Measurements from ENCODE around the gene CENPT.
A peak's percentile ranks its signal among the peaks of the same experiment; 100 is the strongest.
"Not testable (repeated sequence)": the region's sequence is repeated elsewhere in the genome, so short reads cannot be mapped to it uniquely, and the experiment has no call there.

The CENPT gene

DNA sequence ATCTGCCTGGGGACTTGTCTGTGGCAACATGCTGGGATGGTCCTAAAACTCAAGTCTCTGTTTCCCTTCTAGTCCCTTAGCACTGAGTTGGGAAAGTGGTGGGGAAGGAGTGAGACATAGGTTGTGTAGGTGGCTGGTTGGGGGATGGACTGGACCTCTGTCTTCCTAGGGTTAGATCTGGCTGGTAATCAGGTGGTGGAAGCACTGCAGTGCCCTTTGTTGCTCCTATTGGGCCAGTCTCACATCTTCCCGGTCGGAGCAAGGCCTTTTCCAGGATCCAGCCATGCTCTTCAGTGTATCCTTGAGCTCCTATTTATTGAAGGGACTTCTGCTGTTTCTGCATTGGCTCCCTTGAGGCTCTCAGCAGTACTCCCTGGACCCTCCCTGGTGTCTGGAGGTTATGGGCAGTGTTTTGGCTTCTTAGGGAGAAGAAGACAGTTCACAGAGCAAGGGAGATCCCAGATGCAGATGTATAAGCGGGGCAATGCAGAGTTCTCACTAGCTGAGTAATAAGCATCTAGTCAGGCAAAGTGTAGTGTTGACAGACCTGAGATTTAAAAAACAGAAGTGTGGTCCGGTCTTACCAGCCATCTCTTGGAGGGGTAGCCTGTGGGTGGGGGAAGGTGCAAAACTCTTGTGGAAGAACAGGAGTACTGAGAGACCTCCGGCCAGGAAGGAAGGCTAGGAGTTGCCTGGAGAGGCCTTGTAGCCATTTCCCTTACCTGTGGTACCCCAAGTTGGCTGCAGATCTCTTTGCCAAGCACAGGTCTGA, 2.0 kb downstream of the CENPT start:
- FAIRE-seq = no peak

DNA sequence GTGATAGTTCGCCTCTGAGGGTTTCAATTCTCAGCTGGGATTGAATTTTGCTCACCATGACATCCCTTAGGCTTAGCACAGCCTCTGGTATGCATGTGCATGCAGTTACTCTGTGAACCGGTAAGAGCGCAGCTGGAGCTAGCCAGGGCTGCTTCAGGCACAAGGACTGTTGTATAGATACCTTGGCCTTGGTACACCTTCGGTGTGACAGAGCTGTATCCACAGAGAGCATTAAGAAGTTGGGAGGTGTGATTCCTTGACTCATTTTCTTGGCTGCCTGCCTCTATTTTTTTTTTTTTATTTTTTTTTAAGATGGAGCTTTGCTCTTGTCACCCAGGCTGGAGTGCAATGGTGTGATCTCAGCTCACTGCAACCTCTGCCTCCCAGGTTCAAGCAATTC, 3.0 kb downstream of the CENPT start:
- FAIRE-seq = no peak

DNA sequence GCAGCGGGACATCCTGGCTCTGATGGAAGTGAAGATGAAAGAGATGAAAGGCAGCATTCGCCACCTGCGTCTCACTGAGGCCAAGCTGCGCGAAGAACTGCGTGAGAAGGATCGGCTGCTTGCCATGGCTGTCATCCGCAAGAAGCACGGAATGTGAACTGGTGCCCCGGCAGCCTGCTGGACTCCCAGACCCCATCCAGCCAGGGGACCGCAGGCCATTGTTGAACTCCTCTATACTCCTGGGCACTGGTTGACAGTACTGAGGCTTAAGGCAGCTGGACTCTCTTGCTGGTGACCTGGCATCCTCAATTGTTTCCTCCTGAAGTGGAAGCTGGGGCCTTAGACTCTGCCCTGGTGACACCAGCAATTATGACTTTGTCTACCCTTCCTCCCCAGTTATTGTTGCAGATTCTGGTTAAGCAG, 4.1 kb downstream of the CENPT start:
- FAIRE-seq = no peak

DNA sequence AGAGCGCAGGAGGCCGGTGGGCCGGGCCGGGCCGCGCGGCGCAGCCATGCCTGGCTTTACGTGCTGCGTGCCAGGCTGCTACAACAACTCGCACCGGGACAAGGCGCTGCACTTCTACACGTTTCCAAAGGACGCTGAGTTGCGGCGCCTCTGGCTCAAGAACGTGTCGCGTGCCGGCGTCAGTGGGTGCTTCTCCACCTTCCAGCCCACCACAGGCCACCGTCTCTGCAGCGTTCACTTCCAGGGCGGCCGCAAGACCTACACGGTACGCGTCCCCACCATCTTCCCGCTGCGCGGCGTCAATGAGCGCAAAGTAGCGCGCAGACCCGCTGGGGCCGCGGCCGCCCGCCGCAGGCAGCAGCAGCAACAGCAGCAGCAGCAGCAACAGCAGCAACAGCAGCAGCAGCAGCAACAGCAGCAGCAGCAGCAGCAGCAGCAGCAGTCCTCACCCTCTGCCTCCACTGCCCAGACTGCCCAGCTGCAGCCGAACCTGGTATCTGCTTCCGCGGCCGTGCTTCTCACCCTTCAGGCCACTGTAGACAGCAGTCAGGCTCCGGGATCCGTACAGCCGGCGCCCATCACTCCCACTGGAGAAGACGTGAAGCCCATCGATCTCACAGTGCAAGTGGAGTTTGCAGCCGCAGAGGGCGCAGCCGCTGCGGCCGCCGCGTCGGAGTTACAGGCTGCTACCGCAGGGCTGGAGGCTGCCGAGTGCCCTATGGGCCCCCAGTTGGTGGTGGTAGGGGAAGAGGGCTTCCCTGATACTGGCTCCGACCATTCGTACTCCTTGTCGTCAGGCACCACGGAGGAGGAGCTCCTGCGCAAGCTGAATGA, 4.8 kb downstream of the CENPT start:
- FAIRE-seq = no peak

DNA sequence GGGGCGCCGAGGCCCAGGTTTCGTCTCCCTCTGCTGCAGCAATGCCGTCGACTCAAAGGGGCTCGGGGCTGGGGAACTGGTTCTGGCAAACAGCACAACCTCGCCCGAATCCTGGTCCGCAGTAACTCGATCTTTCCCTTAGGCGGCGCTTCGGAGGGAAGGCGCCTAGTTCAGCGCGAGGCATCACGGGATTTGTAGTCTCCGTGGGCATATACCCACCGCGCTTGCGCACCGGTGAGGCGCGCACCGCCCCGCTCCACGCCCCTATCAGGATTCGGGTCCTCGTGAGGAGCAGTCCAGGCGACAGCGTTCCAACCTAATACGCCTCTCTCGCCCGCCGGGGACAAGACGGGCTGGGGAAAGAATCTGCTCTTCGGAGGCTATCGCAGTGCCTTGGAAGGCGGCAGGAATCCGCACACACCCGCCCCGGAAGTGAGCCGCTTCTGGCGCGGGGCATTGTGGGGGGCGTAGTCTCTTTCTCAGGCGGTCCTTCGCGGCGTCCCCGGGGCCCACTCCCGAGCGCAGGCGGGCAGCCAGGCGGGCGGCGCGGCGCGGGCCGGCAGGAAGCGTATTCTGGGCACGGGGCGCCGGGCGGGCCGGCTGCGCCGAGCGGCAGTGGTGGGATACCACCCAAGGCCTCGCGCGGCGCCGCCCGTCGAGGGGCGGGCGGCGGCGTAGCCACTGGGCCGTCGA, 5.5 kb downstream of the CENPT start, which contains the start of gene THAP11:
TSS of gene THAP11 (plus strand) at position 505 of the 693 bp plus-strand sequence. CDS start 235 bp downstream, outside the sequence.
- no peak for FAIRE-seq

DNA sequence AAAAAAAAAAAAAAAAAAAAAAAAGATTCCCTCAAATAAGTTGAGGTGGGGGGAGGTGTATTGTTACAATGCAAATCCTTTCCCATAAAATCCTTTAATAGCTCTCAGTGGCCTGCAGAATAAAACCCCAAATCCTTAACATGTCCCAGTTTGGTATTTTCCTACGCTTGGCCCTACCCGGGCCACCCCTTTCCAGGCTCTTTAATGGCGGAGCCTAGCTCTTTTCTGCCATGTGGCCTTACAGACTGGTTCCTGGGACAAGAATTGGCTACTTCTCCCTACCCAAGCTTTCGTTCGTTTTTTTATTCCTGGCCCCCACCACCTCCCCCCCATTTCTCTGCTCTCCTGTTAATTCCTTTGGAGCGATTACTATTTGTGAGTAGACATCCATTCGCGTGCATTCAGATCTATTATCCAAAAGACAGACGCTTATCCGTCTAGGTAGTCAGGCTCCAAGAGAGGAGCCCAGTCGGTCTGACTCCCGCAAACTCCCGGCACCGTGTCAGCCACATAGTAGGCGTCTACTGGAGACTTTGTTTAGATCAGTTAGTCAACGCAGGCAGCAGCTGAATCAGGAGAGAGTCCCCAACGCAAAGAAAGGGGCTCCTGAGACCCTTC, 6.2 kb downstream of the CENPT start:
- FAIRE-seq = no peak

DNA sequence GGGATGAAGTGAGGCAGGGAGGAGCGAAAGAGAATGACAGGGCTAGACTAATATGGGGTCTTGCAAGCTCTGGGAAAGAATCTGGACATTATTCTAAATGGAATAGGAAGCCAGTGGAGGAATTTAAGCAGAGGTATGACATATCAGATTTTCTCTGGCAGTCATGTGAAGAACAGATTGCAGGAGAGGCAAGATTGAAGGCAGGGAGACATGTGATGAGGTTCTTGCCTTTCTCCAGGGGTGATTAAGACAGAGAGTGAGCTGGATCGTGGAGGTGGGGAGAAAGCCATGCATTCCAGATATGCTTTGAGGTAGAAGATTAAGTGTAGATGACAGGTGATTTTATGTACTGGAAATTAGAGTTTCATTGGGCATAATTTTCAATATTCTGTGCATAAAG, 9.7 kb downstream of the CENPT start:
- FAIRE-seq = no peak

DNA sequence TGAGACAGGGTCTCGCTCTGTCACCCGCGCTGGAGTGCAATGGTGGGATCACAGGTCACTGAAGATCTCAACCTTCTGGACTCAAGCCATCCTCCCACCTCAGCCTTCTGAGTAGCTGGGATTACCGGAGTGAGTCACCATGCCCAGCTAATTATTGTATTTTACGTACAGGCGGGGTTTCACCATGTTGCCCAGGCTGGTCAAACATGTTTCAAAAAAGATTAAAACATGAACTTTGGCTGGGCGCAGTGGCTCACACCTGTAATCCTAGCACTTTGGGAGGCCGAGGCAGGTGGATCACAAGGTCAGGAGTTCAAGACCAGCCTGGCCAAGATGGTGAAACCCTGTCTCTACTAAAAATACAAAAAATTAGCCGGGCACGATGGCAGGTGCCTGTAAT, 10.3 kb downstream of the CENPT start:
- FAIRE-seq = not testable (repeated sequence)

DNA sequence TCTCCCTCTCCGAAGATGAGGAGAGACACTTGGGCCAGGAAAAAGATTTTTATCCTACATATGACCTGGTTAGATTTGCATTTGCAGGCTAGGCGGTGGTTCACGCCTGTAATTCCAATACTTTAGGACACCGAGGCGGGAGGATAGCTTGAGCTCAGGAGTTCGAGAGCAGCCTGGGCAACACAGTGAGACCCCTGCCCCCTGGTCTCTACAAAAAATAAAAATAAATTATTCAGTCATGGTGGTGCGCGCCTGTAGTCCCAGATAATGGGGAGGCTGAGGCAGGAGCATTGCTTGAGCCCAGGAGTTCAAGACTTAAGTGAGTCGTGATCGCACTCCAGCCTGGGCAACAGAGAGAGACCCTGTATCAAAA, 13.3 kb downstream of the CENPT start:
- FAIRE-seq = no peak

DNA sequence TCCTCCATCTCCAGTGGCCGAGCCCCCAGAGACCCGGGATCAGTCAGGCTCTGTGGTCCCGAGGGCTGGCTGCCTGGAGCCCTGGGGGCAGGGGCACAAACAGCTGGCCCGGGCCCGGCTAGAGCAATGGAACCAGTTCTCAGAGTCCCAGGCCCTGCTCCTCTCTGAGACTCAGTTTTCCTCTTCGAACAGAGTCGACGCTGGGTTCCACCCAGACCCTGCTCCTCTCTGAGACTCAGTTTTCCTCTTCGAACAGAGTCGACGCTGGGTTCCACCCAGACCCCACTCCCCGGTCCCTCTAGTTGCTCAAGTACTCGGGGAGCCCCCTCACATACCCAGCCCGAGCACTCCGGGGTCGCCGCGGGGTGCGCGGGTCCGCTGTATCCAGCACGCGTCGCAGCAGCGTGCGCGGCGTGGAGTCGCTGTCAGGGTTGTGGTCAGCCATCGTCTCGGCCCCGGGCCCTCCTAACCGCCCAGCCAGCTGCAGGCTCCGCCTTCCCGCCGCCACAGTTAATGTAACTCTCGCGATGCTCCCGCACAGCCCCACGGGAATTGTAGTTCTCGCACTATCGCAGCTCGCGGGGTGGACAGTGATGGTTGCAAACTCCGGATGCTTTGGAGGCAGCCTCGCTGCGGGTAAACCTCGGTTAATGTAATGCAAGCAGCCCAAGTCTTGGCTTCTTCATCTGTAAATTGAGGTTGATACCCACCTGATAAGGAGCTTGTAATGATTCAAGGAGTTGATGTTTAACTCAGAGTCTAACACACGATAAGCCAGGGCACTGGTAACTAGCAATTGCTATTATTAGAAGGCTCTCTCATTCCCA, 13.9 kb downstream of the CENPT start:
- no peak for FAIRE-seq

DNA sequence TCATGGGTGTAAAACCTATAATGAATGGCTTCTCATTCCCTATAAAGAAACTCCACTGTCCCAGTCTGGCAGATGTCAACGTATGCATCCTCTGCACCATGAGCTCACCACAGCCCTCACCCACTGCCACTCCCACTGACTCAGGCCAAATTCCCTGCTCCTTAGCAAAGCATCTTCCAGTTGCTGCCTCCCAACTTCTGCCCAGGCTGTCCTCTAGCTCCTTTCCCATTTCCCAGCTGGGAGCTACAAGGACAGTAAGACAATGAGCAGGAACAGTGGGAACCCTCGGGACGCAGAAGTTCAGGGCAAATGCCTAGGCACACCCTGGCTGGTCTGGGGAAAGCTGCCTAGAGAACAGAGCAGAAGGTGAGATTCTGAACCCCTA, 14.5 kb downstream of the CENPT start:
- no peak for FAIRE-seq

DNA sequence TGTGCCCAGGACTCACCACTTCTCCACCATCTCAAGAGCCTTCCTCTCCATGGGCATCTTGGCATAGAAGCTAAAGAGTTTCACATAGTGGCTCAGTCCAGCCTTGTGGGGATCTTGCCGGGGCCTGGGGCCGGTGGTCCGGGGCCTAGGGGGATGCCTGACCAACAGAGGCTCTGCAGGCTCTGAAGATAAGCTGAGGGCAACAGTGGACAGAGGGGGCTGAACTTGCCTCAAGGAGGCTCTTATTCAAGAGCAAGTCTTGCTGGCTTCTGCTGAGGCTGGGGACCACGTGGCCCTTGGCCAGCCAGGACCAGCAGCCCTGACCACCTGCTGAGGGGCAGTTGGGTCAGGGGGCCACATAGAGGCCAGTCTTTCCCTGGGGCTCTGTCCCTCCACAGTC, 18.8 kb downstream of the CENPT start:
- no peak for FAIRE-seq

DNA sequence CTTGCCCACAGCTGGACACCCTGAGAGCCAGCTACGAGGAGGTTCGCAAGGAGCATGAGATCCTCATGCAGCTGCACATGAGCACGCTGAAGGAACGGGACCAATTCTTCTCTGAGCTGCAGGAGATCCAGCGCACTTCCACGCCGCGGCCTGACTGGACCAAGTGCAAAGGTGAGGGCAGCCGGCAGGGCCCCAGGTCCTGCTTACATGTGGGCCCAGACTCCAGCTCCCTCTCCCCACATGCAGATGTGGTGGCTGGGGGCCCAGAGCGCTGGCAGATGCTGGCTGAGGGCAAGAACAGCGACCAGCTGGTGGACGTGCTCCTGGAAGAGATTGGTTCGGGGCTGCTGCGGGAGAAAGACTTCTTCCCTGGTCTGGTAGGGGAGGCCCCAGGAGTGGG, 21.6 kb downstream of the CENPT start:
- FAIRE-seq = no peak

DNA sequence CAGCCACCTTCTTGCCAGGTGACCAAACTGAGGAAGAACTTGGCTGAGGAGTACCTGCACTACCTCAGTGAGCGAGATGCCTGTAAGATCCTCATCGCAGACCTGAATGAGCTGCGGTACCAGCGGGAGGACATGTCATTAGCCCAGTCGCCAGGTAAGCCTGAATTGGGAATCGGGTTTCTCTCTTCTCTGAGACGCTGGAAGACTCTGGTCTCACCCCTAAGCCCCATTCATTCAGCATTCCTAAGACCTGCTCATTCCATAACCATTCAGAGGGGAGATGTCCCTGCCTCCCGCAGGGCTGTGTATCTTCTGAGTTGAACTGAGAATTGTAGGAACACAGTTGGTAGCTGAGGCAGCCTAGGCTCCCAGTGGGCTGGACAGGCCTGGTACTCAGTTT, 22.4 kb downstream of the CENPT start:
- FAIRE-seq = no peak

DNA sequence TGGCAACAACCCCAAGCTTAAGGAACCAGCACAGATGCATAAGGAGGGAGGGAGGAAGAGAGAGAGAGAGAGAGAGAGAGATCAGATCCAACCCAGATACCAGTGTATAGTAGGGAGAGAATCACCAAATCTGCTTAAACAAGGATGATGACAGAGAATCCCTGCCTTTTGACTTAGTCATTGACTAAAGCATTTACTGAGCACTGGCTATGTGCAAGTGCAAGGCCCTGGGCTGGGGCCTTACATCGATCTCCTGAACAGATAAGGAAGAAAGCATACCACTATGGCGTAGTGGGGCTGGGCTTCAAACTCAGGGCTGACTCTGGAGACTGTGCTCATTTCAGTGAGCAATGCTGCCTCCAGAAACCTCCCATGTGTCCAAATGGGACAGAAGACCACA, 25.0 kb downstream of the CENPT start:
- no peak for FAIRE-seq

DNA sequence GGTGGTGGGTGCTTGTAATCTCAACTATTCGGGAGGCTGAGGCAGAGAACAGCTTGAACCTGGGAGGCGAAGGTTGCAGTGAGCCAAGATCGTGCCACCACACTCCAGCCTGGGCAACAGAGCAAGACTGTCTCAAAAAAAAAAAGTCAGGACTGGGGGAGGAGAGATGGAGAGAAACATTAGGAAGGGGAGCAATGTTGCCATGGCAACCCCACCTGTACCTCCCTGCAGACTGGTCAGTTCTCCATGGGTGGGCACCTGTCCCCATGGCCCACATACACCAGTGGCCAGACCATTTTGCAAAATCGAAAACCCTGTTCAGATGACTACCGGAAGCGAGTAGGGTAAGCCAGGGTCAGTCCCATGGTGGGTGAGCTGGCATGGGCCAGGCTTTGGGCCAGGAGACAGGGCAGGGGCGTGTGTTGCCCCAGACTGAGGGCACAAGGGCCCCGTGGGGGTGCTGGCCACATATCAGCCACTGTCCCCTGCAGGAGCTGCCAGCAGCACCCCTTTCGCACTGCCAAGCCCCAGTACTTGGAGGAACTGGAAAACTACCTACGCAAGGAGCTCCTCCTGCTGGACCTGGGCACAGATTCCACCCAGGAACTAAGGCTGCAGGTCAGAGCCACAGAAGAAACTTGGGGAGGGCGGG, 26.8 kb downstream of the CENPT start:
- FAIRE-seq = no peak

DNA sequence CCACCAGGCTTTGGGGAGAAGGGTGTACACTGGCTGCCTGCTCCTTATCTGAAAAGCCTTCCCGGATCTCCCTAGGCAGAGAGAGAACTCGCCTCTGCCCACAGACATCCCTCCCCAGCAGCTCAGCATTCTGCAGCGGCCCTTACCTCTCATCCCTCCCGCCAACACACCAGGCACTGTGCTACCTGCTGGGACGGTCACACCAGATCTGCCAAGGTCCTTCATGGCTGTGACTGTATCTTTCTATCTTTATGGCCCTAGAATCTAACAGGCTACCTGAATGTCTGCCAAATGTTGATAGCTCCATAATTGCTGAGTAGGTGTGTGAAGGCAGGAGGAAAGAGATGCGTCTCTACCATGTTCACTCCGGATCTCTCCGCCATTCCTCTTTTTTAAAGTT, 32.9 kb downstream of the CENPT start:
- no peak for FAIRE-seq

DNA sequence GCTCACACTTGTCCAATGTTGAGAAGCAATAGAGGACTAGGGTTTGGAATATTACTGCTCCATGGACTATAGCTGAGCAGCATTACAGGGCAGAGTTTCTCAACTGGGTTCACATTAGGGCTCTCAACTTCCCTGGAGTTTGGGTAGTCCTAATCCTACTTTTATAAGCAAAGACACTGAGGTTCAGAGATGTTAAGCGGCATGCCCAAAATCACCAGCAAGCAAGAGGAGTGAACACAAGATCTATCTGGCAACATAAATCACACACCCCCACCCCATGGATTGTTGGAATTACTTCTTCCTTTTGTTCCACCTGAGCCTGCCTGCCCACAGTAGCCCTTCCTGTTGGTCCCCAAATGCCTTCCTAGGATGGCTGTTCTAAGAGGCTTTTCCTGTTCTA, 35.6 kb downstream of the CENPT start:
- no peak for FAIRE-seq

DNA sequence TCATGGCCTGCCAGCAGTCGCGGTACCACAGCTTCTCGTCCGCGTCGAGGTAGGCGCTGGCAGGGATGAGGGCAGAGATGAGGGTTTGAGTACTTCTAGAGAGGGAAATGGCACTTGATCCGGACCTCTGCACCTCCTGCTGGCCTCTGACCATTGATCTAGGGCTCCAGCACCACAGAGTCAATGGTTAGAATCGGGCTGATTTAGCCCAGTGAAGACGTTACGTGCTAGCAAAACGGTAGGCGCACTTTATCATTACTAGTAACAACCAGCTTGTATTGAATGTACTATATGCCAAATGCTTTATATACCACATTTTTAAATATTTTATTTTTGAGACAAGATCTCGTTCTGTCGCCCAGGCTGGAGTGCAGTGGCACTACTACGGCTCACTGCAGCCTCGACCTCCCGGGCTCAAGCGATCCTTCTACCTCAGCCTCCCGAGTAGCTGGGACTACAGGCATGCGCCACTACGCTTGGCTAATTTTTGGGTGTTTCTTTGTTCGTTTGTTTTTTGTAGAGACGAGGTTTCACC, 40.3 kb downstream of the CENPT start:
- no peak for FAIRE-seq

DNA sequence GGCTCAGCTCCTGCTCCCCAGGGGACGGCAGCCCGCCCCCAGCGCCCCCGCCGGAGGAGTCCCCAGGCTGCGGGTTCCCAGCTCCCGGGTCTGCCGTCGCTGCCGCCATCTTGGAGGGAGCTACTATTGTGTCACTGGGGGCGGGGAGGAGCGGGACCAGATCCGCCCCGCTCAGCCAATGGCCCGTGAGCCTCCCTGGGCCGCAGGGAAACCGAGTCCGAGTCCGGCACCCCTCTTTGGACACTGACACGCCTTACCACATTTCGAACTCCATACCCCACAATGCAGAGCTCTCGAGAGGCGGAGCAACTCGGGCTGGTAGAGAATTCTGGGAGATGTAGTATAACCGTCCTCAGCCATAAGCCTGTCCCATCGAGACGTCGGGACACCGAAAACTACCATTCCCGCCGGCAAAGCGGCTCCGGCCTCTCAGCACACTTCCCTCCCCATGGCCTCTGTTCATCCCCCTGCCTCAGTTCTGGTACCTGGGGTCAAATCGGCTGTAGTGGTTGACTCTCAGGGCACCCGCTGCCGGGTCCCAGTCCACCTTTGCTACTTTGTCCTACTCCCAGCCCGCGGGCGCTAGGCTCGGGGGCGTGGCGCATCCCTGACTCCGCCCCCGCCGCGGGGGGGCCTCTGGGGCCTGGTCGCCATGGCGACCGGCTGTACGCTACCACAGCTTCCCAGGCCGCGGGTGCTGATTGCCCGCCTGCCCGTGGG, 40.9 kb downstream of the CENPT start, which contains the start of the genes RANBP10 and TSNAXIP1:
TSS of gene RANBP10 (minus strand) at position 133 of the 720 bp plus-strand sequence. CDS start at position 109, 24 bp downstream.
TSS of gene TSNAXIP1 (plus strand) at position 462 of the 720 bp plus-strand sequence. CDS start 261 bp downstream, outside the sequence.
- peak; percentile 98 for FAIRE-seq
